Measurements from ENCODE around the gene CHRM1.
A peak's percentile ranks its signal among the peaks of the same experiment; 100 is the strongest.

The CHRM1 gene

GRCh38 chr11:62925745-62926679, 4.8 kb upstream of the CHRM1 start:
- DNase-seq (ENCODE audit: low spot score) = no peak

GRCh38 chr11:62925308-62925707, 4.1 kb upstream of the CHRM1 start:
- DNase-seq (ENCODE audit: low spot score) = peak; percentile 73

GRCh38 chr11:62923601-62924411, 2.6 kb upstream of the CHRM1 start:
- DNase-seq (ENCODE audit: low spot score) = no peak

- DNase-seq (ENCODE audit: low spot score) = no peak
These were observed 1.7 kb upstream of the CHRM1 start for GRCh38 chr11:62922653-62923431.

- peak; percentile 44 for DNase-seq (ENCODE audit: low spot score)
These were observed 1.0 kb upstream of the CHRM1 start for GRCh38 chr11:62922189-62922589.

- peak; percentile 48 for DNase-seq (ENCODE audit: low spot score)
These were observed 518 bp upstream of the CHRM1 start for GRCh38 chr11:62921573-62922188.

- DNase-seq (ENCODE audit: low spot score) = no peak
These were observed 1.1 kb downstream of the CHRM1 start for GRCh38 chr11:62919898-62920640.

GRCh38 chr11:62919476-62919875, 1.7 kb downstream of the CHRM1 start:
- no peak for DNase-seq (ENCODE audit: low spot score)

- no peak for DNase-seq (ENCODE audit: low spot score)
These were observed 2.6 kb downstream of the CHRM1 start for GRCh38 chr11:62918531-62918930.

- DNase-seq (ENCODE audit: low spot score) = no peak
These were observed 3.2 kb downstream of the CHRM1 start for GRCh38 chr11:62917906-62918502.

- no peak for DNase-seq (ENCODE audit: low spot score)
These were observed 6.7 kb downstream of the CHRM1 start for GRCh38 chr11:62914416-62914815.

- DNase-seq (ENCODE audit: low spot score) = no peak
These were observed 8.9 kb downstream of the CHRM1 start for GRCh38 chr11:62912268-62912667.

GRCh38 chr11:62911137-62912130, 9.7 kb downstream of the CHRM1 start:
- no peak for DNase-seq (ENCODE audit: low spot score)

GRCh38 chr11:62910141-62910882, 10.9 kb downstream of the CHRM1 start:
- no peak for DNase-seq (ENCODE audit: low spot score)

GRCh38 chr11:62909107-62909894, 11.9 kb downstream of the CHRM1 start:
- DNase-seq (ENCODE audit: low spot score) = peak; percentile 33

- DNase-seq (ENCODE audit: low spot score) = no peak
These were observed 12.6 kb downstream of the CHRM1 start for GRCh38 chr11:62908468-62909072.

- DNase-seq (ENCODE audit: low spot score) = peak; percentile 76
These were observed 15.1 kb downstream of the CHRM1 start for GRCh38 chr11:62905927-62906531.
